Ectodermal cell (in vitro differentiated cells): ENCODE data around the gene PEMT.
"Not testable (repeated sequence)": the region's sequence is repeated elsewhere in the genome, so short reads cannot be mapped to it uniquely, and the experiment has no call there.

Experiments used
- H3K27ac ChIP-seq: 2 replicates; pipeline ENCODE4 v1.7.0; 2013; ENCODE audit warnings: mild to moderate bottlenecking, low read depth, low read length; ENCODE audit not compliant: insufficient read depth, poor library complexity, severe bottlenecking
- H3K27me3 ChIP-seq: 2 replicates; pipeline ENCODE4 v1.7.0; 2013; ENCODE audit warnings: mild to moderate bottlenecking, low read length; ENCODE audit not compliant: insufficient read depth, control insufficient read depth, poor library complexity, severe bottlenecking
- H3K36me3 ChIP-seq: one replicate; pipeline ENCODE4 v1.7.0; 2013; ENCODE audit warnings: low read length; ENCODE audit not compliant: control insufficient read depth, insufficient read depth
- H3K4me1 ChIP-seq: one replicate; pipeline ENCODE4 v1.7.0; 2013; ENCODE audit warnings: low read length; ENCODE audit not compliant: control insufficient read depth, insufficient read depth
- H3K4me3 ChIP-seq: 2 replicates; pipeline ENCODE4 v1.7.0; 2013; ENCODE audit warnings: low read depth, low read length, control low read depth; ENCODE audit not compliant: insufficient read depth
- H3K9me3 ChIP-seq: 2 replicates; pipeline ENCODE4 v1.7.0; 2013; ENCODE audit warnings: mild to moderate bottlenecking, low read length, moderate library complexity; ENCODE audit not compliant: control insufficient read depth
- WGBS, 2 experiments: methylation state at CpG; one replicate each; pipeline ENCODE4 v1.1.7; 2013; ENCODE audit warnings: missing lambda C conversion rate in 2 of 2; 5-methylcytosine and 5-hydroxymethylcytosine counted together

The PEMT gene

DNA sequence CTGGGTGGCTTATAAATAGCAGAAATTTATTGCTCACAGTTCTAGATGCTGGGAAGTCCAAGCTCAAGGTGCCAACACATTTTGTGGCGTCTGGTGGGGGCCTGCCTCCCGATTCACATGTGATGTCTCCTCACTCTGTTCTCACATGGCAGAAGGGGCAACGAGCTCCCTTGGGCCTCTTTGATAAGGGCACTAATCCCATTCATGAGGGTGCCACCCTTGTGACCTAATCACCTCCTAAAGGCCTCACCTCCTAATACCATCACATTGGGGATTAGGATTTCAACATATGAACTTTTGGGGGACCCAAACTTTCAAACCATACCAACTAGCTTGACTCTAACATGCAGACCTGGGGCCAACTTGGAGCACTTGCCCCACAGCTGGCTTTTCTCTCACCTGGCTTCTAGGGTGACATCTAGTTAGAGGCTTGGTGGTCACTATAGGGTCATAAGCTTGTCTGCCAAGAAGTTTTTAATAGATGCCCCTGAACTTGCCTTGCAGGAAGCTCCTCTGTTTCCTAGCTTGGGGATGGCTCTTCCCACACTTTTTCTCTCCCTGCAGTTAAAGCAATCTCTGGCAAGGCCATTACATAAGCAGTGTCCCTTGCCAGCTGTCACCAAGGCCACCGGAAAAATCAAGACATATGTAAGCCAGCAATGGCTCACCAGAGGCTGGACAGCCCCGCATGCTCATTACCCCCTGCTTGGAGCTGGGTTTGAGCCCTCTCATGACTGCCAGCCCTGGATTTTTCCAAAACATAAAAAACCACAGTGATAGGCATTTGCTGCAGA is 123.1 kb downstream of the PEMT start:
- Histone ChIP-seq H3K27me3 (peaks cover 7% of the 10 kb centered on the region), H3K4me1 (peaks cover 8% of the 10 kb centered on the region), H3K27ac (no peak overlapping the region), H3K4me3 (no peak overlapping the region), H3K9me3 (no peaks in the 10 kb centered on the region), H3K36me3 (no peaks in the 10 kb centered on the region)
- 92 to 94% methylated on average over 5 of the region's 5 CpGs for WGBS, 2 experiments

DNA sequence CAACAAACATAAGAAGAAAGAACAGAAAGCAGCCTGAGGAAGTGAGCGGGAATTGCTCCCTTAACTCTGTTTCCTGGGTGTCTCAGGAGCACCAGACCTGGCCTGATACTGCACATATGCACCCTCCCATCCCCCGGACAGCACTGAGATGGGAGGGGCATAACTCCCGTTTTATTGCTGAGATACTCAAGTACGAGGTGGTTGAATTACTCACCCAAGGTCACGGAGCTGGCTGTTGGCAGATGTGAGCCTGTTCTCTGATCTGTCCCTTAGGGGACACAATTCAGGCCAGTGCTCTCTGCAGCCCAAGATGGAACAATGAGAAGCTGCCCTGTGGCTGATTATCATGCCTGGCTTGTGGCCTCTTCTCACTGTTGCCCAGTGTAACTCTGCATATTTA is 123.8 kb downstream of the PEMT start:
- H3K27me3 ChIP-seq = peaks cover 7% of the 10 kb centered on the region
- 77 to 87% methylated on average over 5 of the region's 5 CpGs for WGBS, 2 experiments
- H3K36me3 ChIP-seq = no peaks in the 10 kb centered on the region
- no peak overlapping the region for H3K4me3 ChIP-seq
- H3K9me3 ChIP-seq = no peaks in the 10 kb centered on the region
- H3K4me1 ChIP-seq = peaks cover 8% of the 10 kb centered on the region
- no peak overlapping the region for H3K27ac ChIP-seq

GRCh38 chr17:17467016-17467415 is 124.5 kb downstream of the PEMT start:
- 74 to 81% methylated on average over 5 of the region's 5 CpGs for WGBS, 2 experiments

DNA sequence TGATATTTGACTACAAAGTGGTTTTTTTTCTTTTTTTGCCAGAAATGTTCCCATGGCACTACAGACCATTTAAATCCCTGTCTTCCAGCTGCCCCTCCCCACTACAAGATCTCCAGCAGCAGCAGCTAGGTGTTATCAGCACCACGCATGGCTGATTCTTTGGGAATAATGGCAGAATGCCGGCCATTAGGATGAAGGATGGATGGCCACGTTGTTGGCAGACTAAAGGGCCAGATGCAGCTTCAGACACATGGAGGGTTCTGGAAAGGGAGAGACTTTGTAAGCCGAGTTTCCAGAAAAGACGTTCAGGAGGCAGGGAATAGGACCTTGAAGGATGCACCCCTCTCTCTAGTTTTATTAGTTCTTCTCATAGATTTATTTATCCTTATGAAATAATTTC is 125.0 kb downstream of the PEMT start:
- peaks cover 7% of the 10 kb centered on the region for H3K27me3 ChIP-seq
- H3K4me1 ChIP-seq = no peaks in the 10 kb centered on the region
- no peaks in the 10 kb centered on the region for H3K36me3 ChIP-seq
- no peaks in the 10 kb centered on the region for H3K9me3 ChIP-seq
- H3K4me3 ChIP-seq = no peak overlapping the region
- H3K27ac ChIP-seq = no peak overlapping the region
- WGBS, 2 experiments = 60 to 67% methylated on average over 5 of the region's 5 CpGs

More at GRCh38 chr17:17467016-17467415, 124.5 kb downstream of the PEMT start:
- Histone ChIP-seq H3K36me3 (no peaks in the 10 kb centered on the region), H3K4me3 (no peak overlapping the region), H3K9me3 (no peaks in the 10 kb centered on the region), H3K27ac (no peak overlapping the region), H3K27me3 (peaks cover 7% of the 10 kb centered on the region), H3K4me1 (peaks cover 1% of the 10 kb centered on the region)

- not testable (repeated sequence) for H3K27ac ChIP-seq, H3K27me3 ChIP-seq, H3K4me3 ChIP-seq, H3K4me1 ChIP-seq, H3K36me3 ChIP-seq, H3K9me3 ChIP-seq
- 67 to 88% methylated on average over 1 of the region's 1 CpG for WGBS, 2 experiments
These were observed 125.6 kb downstream of the PEMT start for GRCh38 chr17:17465878-17466277.

DNA sequence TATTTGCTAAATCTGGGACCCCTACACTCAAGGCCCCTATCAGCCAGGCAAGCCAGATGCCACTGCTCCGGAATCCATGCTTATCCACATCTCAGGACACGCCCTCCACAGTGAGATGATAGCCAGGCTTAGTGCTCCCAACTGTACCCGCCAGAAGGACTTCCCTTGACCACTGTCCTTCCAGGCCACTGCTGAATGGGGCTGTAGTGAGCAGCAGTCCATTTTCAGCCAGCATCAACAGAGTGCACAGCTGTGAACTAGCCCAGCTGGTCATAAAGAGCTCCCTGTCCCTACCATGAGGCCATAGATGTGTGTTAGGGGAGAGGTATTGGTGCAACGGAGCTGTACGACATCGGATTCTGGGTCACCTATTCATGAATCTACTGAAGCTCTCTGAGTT is 127.7 kb downstream of the PEMT start:
- no peaks in the 10 kb centered on the region for H3K9me3 ChIP-seq
- H3K4me3 ChIP-seq = no peak overlapping the region
- H3K27me3 ChIP-seq = peaks cover 7% of the 10 kb centered on the region
- H3K4me1 ChIP-seq = no peaks in the 10 kb centered on the region
- 91 to 97% methylated on average over 6 of the region's 6 CpGs for WGBS, 2 experiments
- H3K27ac ChIP-seq = no peak overlapping the region
- no peaks in the 10 kb centered on the region for H3K36me3 ChIP-seq

- Histone ChIP-seq H3K9me3 (no peaks in the 10 kb centered on the region), H3K27ac (no peak overlapping the region), H3K4me1 (no peaks in the 10 kb centered on the region), H3K36me3 (no peaks in the 10 kb centered on the region), H3K4me3 (no peak overlapping the region), H3K27me3 (peaks cover 7% of the 10 kb centered on the region)
- 86 to 88% methylated on average over 15 of the region's 15 CpGs for WGBS, 2 experiments
These were observed 129.3 kb downstream of the PEMT start for GRCh38 chr17:17462048-17462824.

DNA sequence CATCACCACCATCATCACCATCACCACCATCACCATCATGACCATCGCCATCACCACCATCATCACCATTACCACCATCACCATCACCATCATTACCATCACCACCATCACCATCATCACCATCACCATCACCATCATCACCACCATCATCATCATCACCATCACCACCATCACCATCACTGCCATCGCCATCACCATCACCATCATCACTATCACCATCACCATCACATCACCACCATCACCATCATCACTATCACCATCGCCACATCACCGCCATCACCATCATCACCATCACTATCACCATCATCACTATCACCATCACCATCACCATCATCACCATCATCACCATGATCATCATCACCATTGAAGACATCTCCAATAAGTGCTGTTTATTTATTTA is 131.5 kb downstream of the PEMT start:
- peaks cover 7% of the 10 kb centered on the region for H3K27me3 ChIP-seq
- H3K36me3 ChIP-seq = no peaks in the 10 kb centered on the region
- H3K4me1 ChIP-seq = no peaks in the 10 kb centered on the region
- H3K9me3 ChIP-seq = no peaks in the 10 kb centered on the region
- H3K27ac ChIP-seq = no peak overlapping the region
- H3K4me3 ChIP-seq = no peak overlapping the region
- WGBS, 2 experiments = 86 to 89% methylated on average over 4 of the region's 4 CpGs

DNA sequence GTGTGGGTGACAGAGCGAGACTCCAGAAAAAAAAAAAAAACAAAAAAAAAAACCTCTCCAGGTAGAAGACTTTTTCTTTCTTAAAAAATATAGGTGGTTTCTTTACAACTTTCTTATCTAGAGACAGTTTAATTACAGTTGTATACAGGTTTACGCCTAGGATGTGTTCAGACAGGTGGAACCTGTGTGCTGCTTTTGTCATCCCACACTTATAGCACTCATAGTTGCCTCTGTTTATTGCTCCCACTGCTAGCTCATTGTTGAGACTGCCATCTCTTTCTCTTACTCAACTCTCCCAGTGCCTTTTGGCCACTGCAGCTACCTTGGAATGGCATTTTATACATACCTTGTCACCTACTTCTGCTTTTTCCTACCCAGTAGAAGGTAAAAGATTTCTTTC is 133.8 kb downstream of the PEMT start:
- Histone ChIP-seq H3K27ac (no peak overlapping the region), H3K4me3 (no peak overlapping the region), H3K36me3 (no peaks in the 10 kb centered on the region), H3K9me3 (no peaks in the 10 kb centered on the region), H3K4me1 (no peaks in the 10 kb centered on the region), H3K27me3 (no peaks in the 10 kb centered on the region)
- WGBS, 2 experiments = 92 to 100% methylated on average over 1 of the region's 2 CpGs

- WGBS, 2 experiments = 89 to 90% methylated on average over 19 of the region's 19 CpGs
- Histone ChIP-seq H3K27me3 (no peaks in the 10 kb centered on the region), H3K4me3 (no peak overlapping the region), H3K4me1 (no peaks in the 10 kb centered on the region), H3K36me3 (no peaks in the 10 kb centered on the region), H3K9me3 (no peaks in the 10 kb centered on the region), H3K27ac (no peak overlapping the region)
These were observed 135.3 kb downstream of the PEMT start for GRCh38 chr17:17456251-17456650.
